HepG2 (cell line): ENCODE data around the gene CNTRL. TPM values are rescaled to one million over a fixed set of nuclear protein-coding genes. Genes with fewer than 3 reads are reported as not detected.

Source experiments
- ATF4 ChIP-seq, 2 experiments: fragments of 450-650 bp in 1 of 2; sonication (generic) in 1 of 2; formaldehyde crosslinking; IDR thresholded peaks; 2 replicates each; pipeline versions ENCODE4 v1.5.0 to v1.8.0; 2020 to 2022; ENCODE audit warnings: mild to moderate bottlenecking in 1 of 2, missing genetic modification reagents in 1 of 2
- FOSL1 ChIP-seq: sonication (generic); formaldehyde crosslinking; IDR thresholded peaks from 2 replicates; pipeline ENCODE4 v1.9.0; 2021; ENCODE audit warnings: missing genetic modification reagents, borderline replicate concordance
- HOXA7 ChIP-seq: sonication (generic); formaldehyde crosslinking; IDR thresholded peaks from 2 replicates; pipeline ENCODE4 v1.8.1; 2022; ENCODE audit warnings: mild to moderate bottlenecking, missing genetic modification reagents, moderate library complexity
- JUNB ChIP-seq: sonication (generic); formaldehyde crosslinking; IDR thresholded peaks from 2 replicates; pipeline ENCODE4 v1.8.0; 2022; ENCODE audit warnings: missing genetic modification reagents, mild to moderate bottlenecking, borderline replicate concordance
- MYC ChIP-seq: sonication (generic); formaldehyde crosslinking; IDR thresholded peaks from 2 replicates; pipeline ENCODE4 v1.9.0; 2021; ENCODE audit warnings: missing genetic modification reagents, borderline replicate concordance
- NFE2 ChIP-seq: sonication (generic); formaldehyde crosslinking; IDR thresholded peaks from 2 replicates; pipeline ENCODE4 v1.4.0; 2020; ENCODE audit warnings: missing genetic modification reagents
- NR1H2 ChIP-seq: sonication (generic); formaldehyde crosslinking; IDR thresholded peaks from 2 replicates; pipeline ENCODE4 v1.8.1; 2022; ENCODE audit warnings: low read depth, missing genetic modification reagents, borderline replicate concordance
- RELA ChIP-seq: sonication (generic); formaldehyde crosslinking; IDR thresholded peaks from 2 replicates; pipeline ENCODE4 v1.4.0; 2020; ENCODE audit warnings: missing genetic modification reagents
- RFXANK ChIP-seq: IDR thresholded peaks from 2 replicates; pipeline ENCODE4 v1.6.1; 2016
- SKIL ChIP-seq: sonication (generic); formaldehyde crosslinking; IDR thresholded peaks from 2 replicates; pipeline ENCODE4 v1.8.0; 2022; ENCODE audit warnings: missing genetic modification reagents, mild to moderate bottlenecking, moderate library complexity, borderline replicate concordance
- SMYD3 ChIP-seq: sonication (generic); formaldehyde crosslinking; IDR thresholded peaks from 2 replicates; pipeline ENCODE4 v1.8.1; 2023; ENCODE audit warnings: mild to moderate bottlenecking, missing genetic modification reagents
- ZBTB3 ChIP-seq: sonication (generic); formaldehyde crosslinking; IDR thresholded peaks from 2 replicates; pipeline ENCODE4 v1.4.0; 2020; ENCODE audit warnings: low read depth, mild to moderate bottlenecking, moderate library complexity, missing genetic modification reagents, borderline replicate concordance
- ZFAT ChIP-seq: sonication (generic); formaldehyde crosslinking; conservative IDR thresholded peaks from 2 replicates; pipeline ENCODE4 v1.8.1; 2023; ENCODE audit warnings: missing genetic modification reagents, inconsistent platforms
- ZMAT5 ChIP-seq: sonication (generic); formaldehyde crosslinking; IDR thresholded peaks from 2 replicates; pipeline ENCODE4 v1.5.0; 2020; ENCODE audit warnings: mild to moderate bottlenecking, low read depth, missing genetic modification reagents, borderline replicate concordance
- ZNF136 ChIP-seq: sonication (generic); formaldehyde crosslinking; IDR thresholded peaks from 2 replicates; pipeline ENCODE4 v1.8.1; 2022; ENCODE audit warnings: low read depth, mild to moderate bottlenecking, moderate library complexity, missing genetic modification reagents
- ZNF256 ChIP-seq: sonication (generic); formaldehyde crosslinking; conservative IDR thresholded peaks from 2 replicates; pipeline ENCODE4 v1.4.0; 2020; ENCODE audit warnings: missing genetic modification reagents
- ZNF33A ChIP-seq: sonication (generic); formaldehyde crosslinking; IDR thresholded peaks from 2 replicates; pipeline ENCODE4 v1.5.1; 2020; ENCODE audit warnings: missing genetic modification reagents, mild to moderate bottlenecking, moderate library complexity, borderline replicate concordance
- ZNF501 ChIP-seq: sonication (generic); formaldehyde crosslinking; IDR thresholded peaks from 2 replicates; pipeline ENCODE4 v1.5.1; 2020; ENCODE audit warnings: mild to moderate bottlenecking, moderate library complexity, missing genetic modification reagents
- ZNF577 ChIP-seq: sonication (generic); formaldehyde crosslinking; IDR thresholded peaks from 2 replicates; pipeline ENCODE4 v1.4.0; 2020; ENCODE audit warnings: mild to moderate bottlenecking, low read depth, missing genetic modification reagents, borderline replicate concordance
- polyA plus RNA-seq, 8 experiments: library from polyadenylated mRNA; depleted of rRNA in 3 of 8; stranded (reverse) in 7 of 8; unstranded in 1 of 8; fragments of >200 nt; fragmentation: Illumina TruSeq in 4 of 8; extraction: Trizol in 4 of 8; gene quantifications; 2 replicates each; pipeline versions ENCODE4 v1.2.1 to v1.2.3, GENCODE V29; 2011 to 2016; ENCODE audit warnings: low read depth in 4 of 8, missing spikeins in 1 of 8, mixed read lengths in 1 of 8; ENCODE audit not compliant: insufficient read depth in 1 of 8
- total RNA-seq, 5 experiments: library from RNA; depleted of rRNA; stranded (reverse); fragments of >200 nt; fragmentation: Illumina TruSeq; extraction: Trizol; gene quantifications; 2 replicates each; pipeline ENCODE4 v1.2.3, GENCODE V29; 2016; ENCODE audit warnings: low read depth in 1 of 5
- TF ChIP-seq, protein P1 (sequence below): sonication (generic); formaldehyde crosslinking; IDR thresholded peaks from 2 replicates; pipeline ENCODE4 v1.5.1; 2020; ENCODE audit warnings: missing genetic modification reagents, mild to moderate bottlenecking, borderline replicate concordance
- TF ChIP-seq, protein P2 (sequence below): sonication (generic); formaldehyde crosslinking; IDR thresholded peaks from 2 replicates; pipeline ENCODE4 v1.5.0; 2020; ENCODE audit warnings: missing genetic modification reagents

The CNTRL gene
- total and polyA plus RNA-seq, 2 of the 13 experiments (the other 11 are each of a cell fraction or from before 2014, with no cell fraction given) = 7.5 to 11.8 TPM

DNA sequence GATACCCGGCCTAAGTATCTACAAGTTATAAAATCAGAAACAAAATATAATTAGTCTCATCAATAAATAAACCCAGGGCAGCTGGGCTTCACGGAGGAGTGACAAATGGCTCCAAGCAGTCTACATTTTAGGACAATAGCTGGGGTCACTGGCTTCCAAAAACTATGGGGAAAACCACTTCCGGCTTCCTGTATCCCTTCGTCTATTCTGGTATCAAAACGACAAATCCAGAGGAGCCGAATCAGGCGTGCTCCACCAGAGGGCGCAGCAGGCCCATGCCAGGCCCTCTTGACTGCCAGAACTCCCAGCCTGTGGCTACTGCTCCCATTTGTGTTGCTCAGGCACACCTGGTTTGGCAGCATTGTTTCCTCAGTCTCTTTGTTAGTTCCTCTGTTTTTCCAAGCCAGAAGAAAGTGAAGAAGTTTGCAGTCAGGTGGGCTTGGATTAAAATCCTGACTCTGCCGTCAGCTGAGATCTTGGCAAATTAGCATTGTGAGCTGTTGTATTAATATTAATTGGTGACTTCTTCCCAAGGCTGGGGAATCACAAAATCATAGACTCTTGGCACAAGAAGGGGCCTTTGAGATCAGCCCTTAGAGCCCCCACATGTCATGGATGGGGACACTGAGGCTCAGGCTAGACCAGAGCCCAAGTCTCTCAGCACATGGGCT, 138.5 kb downstream of the CNTRL start (continued):
- no peak for TF ChIP-seq SKIL (CRISPR knock-in tag)
- TF ChIP-seq NR1H2 (CRISPR knock-in tag) = no peak
- no peak for TF ChIP-seq ZBTB3
- no peak for TF ChIP-seq SMYD3 (CRISPR knock-in tag)
- 0 out of 2 replicates have a peak, but pooled peaks have one; percentile 57 for TF ChIP-seq ZNF501 (CRISPR knock-in tag)
- TF ChIP-seq, protein P1, sequence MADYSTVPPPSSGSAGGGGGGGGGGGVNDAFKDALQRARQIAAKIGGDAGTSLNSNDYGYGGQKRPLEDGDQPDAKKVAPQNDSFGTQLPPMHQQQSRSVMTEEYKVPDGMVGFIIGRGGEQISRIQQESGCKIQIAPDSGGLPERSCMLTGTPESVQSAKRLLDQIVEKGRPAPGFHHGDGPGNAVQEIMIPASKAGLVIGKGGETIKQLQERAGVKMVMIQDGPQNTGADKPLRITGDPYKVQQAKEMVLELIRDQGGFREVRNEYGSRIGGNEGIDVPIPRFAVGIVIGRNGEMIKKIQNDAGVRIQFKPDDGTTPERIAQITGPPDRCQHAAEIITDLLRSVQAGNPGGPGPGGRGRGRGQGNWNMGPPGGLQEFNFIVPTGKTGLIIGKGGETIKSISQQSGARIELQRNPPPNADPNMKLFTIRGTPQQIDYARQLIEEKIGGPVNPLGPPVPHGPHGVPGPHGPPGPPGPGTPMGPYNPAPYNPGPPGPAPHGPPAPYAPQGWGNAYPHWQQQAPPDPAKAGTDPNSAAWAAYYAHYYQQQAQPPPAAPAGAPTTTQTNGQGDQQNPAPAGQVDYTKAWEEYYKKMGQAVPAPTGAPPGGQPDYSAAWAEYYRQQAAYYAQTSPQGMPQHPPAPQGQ = no peak
- TF ChIP-seq ATF4 (CRISPR knock-in tag; IDR thresholded peaks at IDR 0.05) = no peak
- no peak for TF ChIP-seq ZMAT5 (CRISPR knock-in tag)
- no peak for TF ChIP-seq ZFAT (CRISPR knock-in tag)
- no peak for TF ChIP-seq MYC
- no peak for TF ChIP-seq NFE2 (CRISPR knock-in tag)
- TF ChIP-seq FOSL1 (CRISPR knock-in tag) = no peak
- no peak for TF ChIP-seq RFXANK (CRISPR knock-in tag)
- TF ChIP-seq JUNB (CRISPR knock-in tag) = no peak
- TF ChIP-seq HOXA7 (CRISPR knock-in tag) = no peak
- TF ChIP-seq ZNF256 (CRISPR knock-in tag) = no peak
- no peak for TF ChIP-seq ZNF577
- TF ChIP-seq ZNF33A = no peak
- TF ChIP-seq, protein P2, sequence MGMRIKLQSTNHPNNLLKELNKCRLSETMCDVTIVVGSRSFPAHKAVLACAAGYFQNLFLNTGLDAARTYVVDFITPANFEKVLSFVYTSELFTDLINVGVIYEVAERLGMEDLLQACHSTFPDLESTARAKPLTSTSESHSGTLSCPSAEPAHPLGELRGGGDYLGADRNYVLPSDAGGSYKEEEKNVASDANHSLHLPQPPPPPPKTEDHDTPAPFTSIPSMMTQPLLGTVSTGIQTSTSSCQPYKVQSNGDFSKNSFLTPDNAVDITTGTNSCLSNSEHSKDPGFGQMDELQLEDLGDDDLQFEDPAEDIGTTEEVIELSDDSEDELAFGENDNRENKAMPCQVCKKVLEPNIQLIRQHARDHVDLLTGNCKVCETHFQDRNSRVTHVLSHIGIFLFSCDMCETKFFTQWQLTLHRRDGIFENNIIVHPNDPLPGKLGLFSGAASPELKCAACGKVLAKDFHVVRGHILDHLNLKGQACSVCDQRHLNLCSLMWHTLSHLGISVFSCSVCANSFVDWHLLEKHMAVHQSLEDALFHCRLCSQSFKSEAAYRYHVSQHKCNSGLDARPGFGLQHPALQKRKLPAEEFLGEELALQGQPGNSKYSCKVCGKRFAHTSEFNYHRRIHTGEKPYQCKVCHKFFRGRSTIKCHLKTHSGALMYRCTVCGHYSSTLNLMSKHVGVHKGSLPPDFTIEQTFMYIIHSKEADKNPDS (CRISPR knock-in tag) = no peak
- TF ChIP-seq ZNF136 (CRISPR knock-in tag) = no peak
- TF ChIP-seq RELA (CRISPR knock-in tag) = no peak
